LNCAP (cell line): ENCODE data around the gene RBBP6.

Experiments used
- CTCF ChIP-seq: fragments of 450-650 bp; IDR thresholded peaks from 2 replicates; pipeline ENCODE4 v1.5.1; 2017; ENCODE audit warnings: mild to moderate bottlenecking

The RBBP6 gene

GRCh38 chr16:24539850-24540601 lies 660 bp downstream of the RBBP6 start:
- TF ChIP-seq CTCF = no peak

- TF ChIP-seq CTCF = no peak
Measured at GRCh38 chr16:24540602-24541210, 1.3 kb downstream of the RBBP6 start.

GRCh38 chr16:24541233-24541933 lies 2.0 kb downstream of the RBBP6 start:
- TF ChIP-seq CTCF = no peak

- TF ChIP-seq CTCF = no peak
Measured at GRCh38 chr16:24543949-24544348, 4.6 kb downstream of the RBBP6 start.

- TF ChIP-seq CTCF = no peak
Measured at GRCh38 chr16:24544640-24545039, 5.3 kb downstream of the RBBP6 start.

- no peak for TF ChIP-seq CTCF
Measured at GRCh38 chr16:24550295-24550694, 10.9 kb downstream of the RBBP6 start.

GRCh38 chr16:24552705-24553246 lies 13.4 kb downstream of the RBBP6 start:
- TF ChIP-seq CTCF = no peak
